Tibial nerve (tissue), 4 donors: ENCODE measurements around the gene SYT1. TPM values are rescaled to one million over a fixed set of nuclear protein-coding genes. Genes with fewer than 3 reads are reported as not detected.
"Not testable (repeated sequence)": the region's sequence is repeated elsewhere in the genome, so short reads cannot be mapped to it uniquely, and the experiment has no call there.

Experiments
- DNase-seq, 2 donors: peaks; one replicate each; pipeline ENCODE4 v3.0.0-alpha.2; 2019; ENCODE audit warnings: low spot score in 2 of 2
- H3K27ac ChIP-seq, 4 donors: fragments of 200-600 bp; sonication (generic) in 3 of 4; one replicate each; pipeline ENCODE4 v1.5.1; 2017 to 2019; ENCODE audit warnings: mild to moderate bottlenecking in 1 of 4
- H3K27me3 ChIP-seq, 2 donors: fragments of 200-600 bp; sonication (generic) in 1 of 2; one replicate each; pipeline versions ENCODE4 v1.5.1 to v1.6.0; 2017 to 2019
- H3K36me3 ChIP-seq, 3 donors: fragments of 200-600 bp; sonication (generic); one replicate each; pipeline ENCODE4 v1.5.1; 2018 to 2019
- H3K4me1 ChIP-seq, 4 donors: fragments of 200-600 bp; sonication (generic) in 3 of 4; one replicate each; pipeline ENCODE4 v1.5.1; 2017 to 2019
- H3K4me3 ChIP-seq, 4 donors: fragments of 200-600 bp; sonication (generic) in 3 of 4; one replicate each; pipeline ENCODE4 v1.5.1; 2017 to 2019; ENCODE audit warnings: mild to moderate bottlenecking in 1 of 4, moderate library complexity in 1 of 4
- H3K9me3 ChIP-seq, 4 donors: fragments of 200-600 bp; sonication (generic) in 3 of 4; one replicate each; pipeline ENCODE4 v1.5.1; 2017 to 2019
- CTCF ChIP-seq, 5 experiments: fragments of 200-600 bp in 3 of 5; fragments of 450-650 bp in 2 of 5; sonication (generic) in 3 of 5; IDR thresholded peaks; one replicate each; pipeline ENCODE4 v1.5.1; 2016 to 2019; ENCODE audit warnings: antibody characterized with exemption in 5 of 5, mild to moderate bottlenecking in 3 of 5, moderate library complexity in 2 of 5
- EP300 ChIP-seq, 2 donors: sonication (generic); formaldehyde crosslinking; IDR thresholded peaks; one replicate each; pipeline ENCODE4 v1.6.1; 2017; ENCODE audit warnings: antibody characterized with exemption in 2 of 2, mild to moderate bottlenecking in 1 of 2
- POLR2A ChIP-seq, 2 donors: fragments of 450-650 bp; IDR thresholded peaks; one replicate each; pipeline ENCODE4 v1.6.1; 2017; ENCODE audit warnings: antibody characterized with exemption in 2 of 2, mild to moderate bottlenecking in 2 of 2, moderate library complexity in 2 of 2
- WGBS, 2 donors: methylation state at CpG; one replicate each; pipeline ENCODE4 v1.1.5; 2018; 5-methylcytosine and 5-hydroxymethylcytosine counted together
- total RNA-seq, 4 donors: library from RNA; depleted of rRNA; stranded (reverse); fragments of >200 nt; gene quantifications; one replicate each; pipeline ENCODE4 v1.1.0, GENCODE V29; 2016

SYT1 gene
- total RNA-seq, 4 donors from 2014 or later, result 1.8 to 10.3 (median 4.7) TPM

- Histone ChIP-seq H3K36me3 (no peaks in the 10 kb centered on the region), H3K4me3 (no peak overlapping the region), H3K9me3 (no peaks in the 10 kb centered on the region), H3K27ac (no peak overlapping the region), H3K4me1 (no peaks in the 10 kb centered on the region), H3K27me3 (no peaks in the 10 kb centered on the region)
- DNase-seq, result no peak
- TF ChIP-seq EP300 (IDR thresholded peaks at IDR 0.05) (no peak), POLR2A (IDR thresholded peaks at IDR 0.05) (no peak), CTCF (IDR thresholded peaks at IDR 0.05) (no peak)
- WGBS, 2 donors, result 45 to 47% methylated on average over 1 of the region's 1 CpG
These were observed 158.7 kb downstream of the SYT1 start for GRCh38 chr12:79023261-79023660.

GRCh38 chr12:79023784-79024183 lies 159.2 kb downstream of the SYT1 start:
- Histone ChIP-seq H3K4me1 (no peaks in the 10 kb centered on the region), H3K27me3 (no peaks in the 10 kb centered on the region), H3K27ac (no peak overlapping the region), H3K9me3 (no peaks in the 10 kb centered on the region), H3K4me3 (no peak overlapping the region), H3K36me3 (no peaks in the 10 kb centered on the region)
- no peak for TF ChIP-seq EP300 (IDR thresholded peaks at IDR 0.05)
- WGBS, 2 donors, result 50 to 86% methylated on average over 2 of the region's 2 CpGs
- DNase-seq, result no peak

GRCh38 chr12:79033788-79034187 lies 169.2 kb downstream of the SYT1 start:
- Histone ChIP-seq H3K27ac (no peak overlapping the region), H3K4me1 (no peaks in the 10 kb centered on the region), H3K36me3 (no peaks in the 10 kb centered on the region), H3K4me3 (no peak overlapping the region), H3K9me3 (no peaks in the 10 kb centered on the region), H3K27me3 (no peaks in the 10 kb centered on the region)
- TF ChIP-seq EP300 (IDR thresholded peaks at IDR 0.05), result no peak
- TF ChIP-seq POLR2A (IDR thresholded peaks at IDR 0.05), result no peak
- no peak for TF ChIP-seq CTCF (IDR thresholded peaks at IDR 0.05)
- no peak for DNase-seq

GRCh38 chr12:79044748-79045147 lies 180.2 kb downstream of the SYT1 start:
- not testable (repeated sequence) for H3K9me3 ChIP-seq, H3K36me3 ChIP-seq, H3K4me3 ChIP-seq, H3K27ac ChIP-seq, H3K4me1 ChIP-seq, DNase-seq, H3K27me3 ChIP-seq
- WGBS, 2 donors, result 96% methylated on average over 4 of the region's 6 CpGs; no CpG with 5 or more reads in 1 of the 2 donors

GRCh38 chr12:79045149-79045703 lies 180.7 kb downstream of the SYT1 start:
- not testable (repeated sequence) for H3K27me3 ChIP-seq, H3K27ac ChIP-seq, H3K9me3 ChIP-seq, H3K36me3 ChIP-seq, H3K4me3 ChIP-seq, H3K4me1 ChIP-seq, DNase-seq
- WGBS, 2 donors, result 88 to 95% methylated on average over 30 to 32 of the region's 32 CpGs

GRCh38 chr12:79046021-79046420 lies 181.4 kb downstream of the SYT1 start:
- Histone ChIP-seq H3K9me3 (peaks cover 0 to 4% (median 0%) of the 10 kb centered on the region in 4 donors), H3K36me3 (no peaks in the 10 kb centered on the region), H3K4me3 (no peak overlapping the region), H3K27me3 (no peaks in the 10 kb centered on the region), H3K27ac (no peak overlapping the region), H3K4me1 (no peaks in the 10 kb centered on the region)
- no peak for TF ChIP-seq CTCF (IDR thresholded peaks at IDR 0.05)
- TF ChIP-seq POLR2A (IDR thresholded peaks at IDR 0.05), result no peak
- no peak for TF ChIP-seq EP300 (IDR thresholded peaks at IDR 0.05)
- DNase-seq, result no peak
- 100% methylated on average over 1 of the region's 1 CpG for WGBS, 2 donors

- Histone ChIP-seq H3K4me1 (no peaks in the 10 kb centered on the region), H3K36me3 (no peaks in the 10 kb centered on the region), H3K9me3 (peaks cover 0 to 4% (median 0%) of the 10 kb centered on the region in 4 donors), H3K27me3 (no peaks in the 10 kb centered on the region), H3K27ac (no peak overlapping the region), H3K4me3 (no peak overlapping the region)
- TF ChIP-seq EP300 (IDR thresholded peaks at IDR 0.05) (no peak), POLR2A (IDR thresholded peaks at IDR 0.05) (no peak), CTCF (IDR thresholded peaks at IDR 0.05) (no peak)
- no peak for DNase-seq
- 83 to 89% methylated on average over 3 of the region's 3 CpGs for WGBS, 2 donors
These were observed 184.4 kb downstream of the SYT1 start for GRCh38 chr12:79048962-79049361.
